HFFc6 (cell line): Measurements from ENCODE around the gene RAPGEF1. TPM values are rescaled to one million over a fixed set of nuclear protein-coding genes. Genes with fewer than 3 reads are reported as not detected.

Source experiments
- DNase-seq: peaks from one replicate; pipeline ENCODE4 v3.0.0-alpha.2; 2018
- H3K27ac Mint-ChIP-seq: 2 replicates; pipeline ENCODE4 v1.8.0; 2020; ENCODE audit warnings: mild to moderate bottlenecking, mixed read lengths
- H3K27me3 Mint-ChIP-seq: 2 replicates; pipeline ENCODE4 v1.8.0; 2021; ENCODE audit warnings: mild to moderate bottlenecking, moderate library complexity, mixed read lengths; ENCODE audit not compliant: insufficient read depth
- H3K36me3 Mint-ChIP-seq: 2 replicates; pipeline ENCODE4 v1.8.0; 2021; ENCODE audit warnings: low read depth, mixed read lengths
- H3K4me1 Mint-ChIP-seq: 2 replicates; pipeline ENCODE4 v1.8.0; 2020; ENCODE audit warnings: low read depth, mixed read lengths
- H3K4me3 Mint-ChIP-seq: 2 replicates; pipeline ENCODE4 v1.8.0; 2020; ENCODE audit warnings: mild to moderate bottlenecking, moderate library complexity, mixed read lengths
- H3K9me3 Mint-ChIP-seq: 2 replicates; pipeline ENCODE4 v1.8.0; 2020; ENCODE audit warnings: mild to moderate bottlenecking, mixed read lengths
- long read RNA-seq: library from polyadenylated mRNA; unstranded; transcript quantifications from one replicate; pipeline ENCODE4 v2.0.0, GENCODE V29; 2019
- total RNA-seq, 6 experiments: library from RNA; stranded (reverse); fragmentation: NEBNext Ultra II Directional; extraction: Animal tissue kit (Norgen Biotek cat#: 25700); gene quantifications; 2 replicates in 1 of 6; 3 replicates in 5 of 6; pipeline ENCODE4 v1.2.3, GENCODE V29; 2021
- TF ChIP-seq, protein P1 (sequence below): fragments of 200-600 bp; sonication (generic); IDR thresholded peaks from 2 replicates; pipeline ENCODE4 v1.5.0; 2021; ENCODE audit warnings: antibody characterized with exemption, mild to moderate bottlenecking

RAPGEF1 gene, protein sequence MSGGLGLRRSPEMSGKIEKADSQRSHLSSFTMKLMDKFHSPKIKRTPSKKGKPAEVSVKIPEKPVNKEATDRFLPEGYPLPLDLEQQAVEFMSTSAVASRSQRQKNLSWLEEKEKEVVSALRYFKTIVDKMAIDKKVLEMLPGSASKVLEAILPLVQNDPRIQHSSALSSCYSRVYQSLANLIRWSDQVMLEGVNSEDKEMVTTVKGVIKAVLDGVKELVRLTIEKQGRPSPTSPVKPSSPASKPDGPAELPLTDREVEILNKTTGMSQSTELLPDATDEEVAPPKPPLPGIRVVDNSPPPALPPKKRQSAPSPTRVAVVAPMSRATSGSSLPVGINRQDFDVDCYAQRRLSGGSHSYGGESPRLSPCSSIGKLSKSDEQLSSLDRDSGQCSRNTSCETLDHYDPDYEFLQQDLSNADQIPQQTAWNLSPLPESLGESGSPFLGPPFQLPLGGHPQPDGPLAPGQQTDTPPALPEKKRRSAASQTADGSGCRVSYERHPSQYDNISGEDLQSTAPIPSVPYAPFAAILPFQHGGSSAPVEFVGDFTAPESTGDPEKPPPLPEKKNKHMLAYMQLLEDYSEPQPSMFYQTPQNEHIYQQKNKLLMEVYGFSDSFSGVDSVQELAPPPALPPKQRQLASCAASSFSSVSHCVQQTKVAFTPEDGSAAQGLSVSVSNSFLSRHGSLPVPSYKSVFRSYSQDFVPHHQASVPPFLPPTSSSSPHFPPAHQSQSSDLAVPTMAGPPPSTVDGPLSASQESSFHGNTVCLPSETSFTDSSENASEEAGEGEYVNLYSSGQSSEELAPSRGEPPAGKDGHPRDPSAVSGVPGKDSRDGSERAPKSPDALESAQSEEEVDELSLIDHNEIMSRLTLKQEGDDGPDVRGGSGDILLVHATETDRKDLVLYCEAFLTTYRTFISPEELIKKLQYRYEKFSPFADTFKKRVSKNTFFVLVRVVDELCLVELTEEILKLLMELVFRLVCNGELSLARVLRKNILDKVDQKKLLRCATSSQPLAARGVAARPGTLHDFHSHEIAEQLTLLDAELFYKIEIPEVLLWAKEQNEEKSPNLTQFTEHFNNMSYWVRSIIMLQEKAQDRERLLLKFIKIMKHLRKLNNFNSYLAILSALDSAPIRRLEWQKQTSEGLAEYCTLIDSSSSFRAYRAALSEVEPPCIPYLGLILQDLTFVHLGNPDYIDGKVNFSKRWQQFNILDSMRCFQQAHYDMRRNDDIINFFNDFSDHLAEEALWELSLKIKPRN (N-terminal part only)
- 10 to 100 TPM; 38.6 to 46.6 (median 42.3) TPM for total RNA-seq
- long read RNA-seq, partial matches to known transcripts: 0 of 5 reads
- long read RNA-seq, other reads (novel, unspliced or antisense): 5 of 5 reads

DNA sequence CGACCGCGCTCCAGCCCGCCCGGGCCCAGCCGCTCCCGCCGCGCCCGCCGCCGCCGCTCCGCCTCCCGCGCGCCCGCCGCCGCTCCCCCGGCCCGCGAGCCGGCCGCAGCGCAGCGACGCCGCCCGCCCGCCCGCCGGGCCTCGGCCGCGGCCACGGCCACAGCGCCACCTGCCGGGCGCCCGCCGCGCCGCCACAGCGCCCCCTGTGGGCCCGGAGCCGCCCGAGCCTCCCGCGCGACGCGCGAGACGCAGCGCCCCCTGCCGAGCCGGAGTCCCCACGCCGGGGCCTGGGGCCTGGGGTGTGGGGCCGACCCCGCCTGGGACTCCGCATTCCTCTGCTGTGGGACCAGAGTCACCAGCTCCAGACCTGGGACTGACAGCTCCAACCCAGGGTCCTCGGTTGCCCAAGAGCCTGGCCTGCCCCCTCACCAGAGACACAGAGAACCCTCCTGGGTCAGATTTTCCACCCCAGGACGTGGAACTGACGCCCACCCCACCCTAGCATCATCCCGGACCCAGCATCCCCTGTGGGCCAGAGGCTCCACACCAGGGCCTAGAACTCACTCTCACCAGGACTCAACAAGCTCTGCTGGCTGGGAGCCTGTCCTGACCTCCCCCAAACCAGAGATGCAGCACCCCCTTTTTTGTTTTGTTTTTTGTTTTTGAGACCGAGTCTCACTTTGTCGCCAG lies at the start of gene RAPGEF1:
RAPGEF1 (minus strand) TSS at position 118 of the 690 bp plus-strand sequence. CDS start 246 bp downstream, outside the sequence.
- Mint-ChIP-seq H3K4me3 (peak within 1 kb of the TSS; percentile 94), H3K27me3 (no peaks in the 10 kb centered on the region; the same call in none of the 2 replicates), H3K9me3 (no peaks in the 10 kb centered on the region), H3K36me3 (peaks cover 9% of the 10 kb centered on the region; the same call in 1 of the 2 replicates), H3K27ac (peak within 1 kb of the TSS; percentile 78), H3K4me1 (peaks cover 47% of the 10 kb centered on the region)
- DNase-seq: peak; percentile 18
- TF ChIP-seq, protein P1, sequence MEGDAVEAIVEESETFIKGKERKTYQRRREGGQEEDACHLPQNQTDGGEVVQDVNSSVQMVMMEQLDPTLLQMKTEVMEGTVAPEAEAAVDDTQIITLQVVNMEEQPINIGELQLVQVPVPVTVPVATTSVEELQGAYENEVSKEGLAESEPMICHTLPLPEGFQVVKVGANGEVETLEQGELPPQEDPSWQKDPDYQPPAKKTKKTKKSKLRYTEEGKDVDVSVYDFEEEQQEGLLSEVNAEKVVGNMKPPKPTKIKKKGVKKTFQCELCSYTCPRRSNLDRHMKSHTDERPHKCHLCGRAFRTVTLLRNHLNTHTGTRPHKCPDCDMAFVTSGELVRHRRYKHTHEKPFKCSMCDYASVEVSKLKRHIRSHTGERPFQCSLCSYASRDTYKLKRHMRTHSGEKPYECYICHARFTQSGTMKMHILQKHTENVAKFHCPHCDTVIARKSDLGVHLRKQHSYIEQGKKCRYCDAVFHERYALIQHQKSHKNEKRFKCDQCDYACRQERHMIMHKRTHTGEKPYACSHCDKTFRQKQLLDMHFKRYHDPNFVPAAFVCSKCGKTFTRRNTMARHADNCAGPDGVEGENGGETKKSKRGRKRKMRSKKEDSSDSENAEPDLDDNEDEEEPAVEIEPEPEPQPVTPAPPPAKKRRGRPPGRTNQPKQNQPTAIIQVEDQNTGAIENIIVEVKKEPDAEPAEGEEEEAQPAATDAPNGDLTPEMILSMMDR: peak; percentile 86

DNA sequence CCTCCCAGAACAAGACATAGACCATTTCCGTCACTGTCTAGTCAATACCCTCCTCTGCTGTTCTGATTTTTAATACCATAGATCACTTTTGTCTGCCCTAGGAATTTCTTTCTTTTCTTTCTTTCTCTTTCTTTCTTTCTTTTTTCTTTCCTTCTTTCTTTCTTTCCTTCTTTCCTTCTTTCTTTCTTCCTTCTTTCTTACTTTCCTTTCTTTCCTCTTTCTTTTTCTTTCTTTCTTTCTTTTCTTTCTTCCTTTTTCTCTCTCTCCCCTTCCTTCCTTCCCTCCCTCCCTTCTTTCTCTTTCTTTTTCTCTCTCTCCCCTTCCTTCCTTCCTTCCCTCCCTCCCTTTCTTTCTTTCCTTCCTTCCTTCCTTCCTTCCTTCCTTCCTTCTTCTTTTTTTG lies 49.0 kb upstream of the RAPGEF1 start:
- Mint-ChIP-seq H3K4me1 (no peaks in the 10 kb centered on the region), H3K27me3 (peaks cover 54% of the 10 kb centered on the region), H3K9me3 (peaks cover 3% of the 10 kb centered on the region; the same call in 1 of the 2 replicates), H3K4me3 (no peak overlapping the region), H3K36me3 (peaks cover 5% of the 10 kb centered on the region; the same call in 1 of the 2 replicates), H3K27ac (no peak overlapping the region)
- TF ChIP-seq, protein P1: no peak
- DNase-seq: no peak

DNA sequence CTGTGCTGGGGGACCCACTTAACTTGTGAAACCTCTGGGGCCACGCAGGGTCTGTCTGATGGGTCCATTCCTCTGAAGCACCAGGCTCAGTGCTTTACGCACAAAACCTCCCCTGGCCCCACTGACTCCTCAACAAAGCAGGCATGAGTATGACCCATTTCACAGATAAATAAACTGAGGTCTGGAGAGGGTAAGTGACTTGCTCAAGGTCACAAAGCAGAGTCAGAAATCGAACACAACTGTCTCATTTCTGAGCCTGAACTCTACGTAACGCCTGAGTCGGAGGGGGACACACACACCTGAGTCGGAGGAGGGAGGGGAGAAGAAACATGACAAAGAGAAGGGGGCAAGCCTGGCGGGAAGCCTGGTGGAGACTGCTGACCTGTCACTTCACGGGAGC lies 48.0 kb upstream of the RAPGEF1 start:
- peaks cover 8% of the 10 kb centered on the region; the same call in 1 of the 2 replicates for H3K9me3 Mint-ChIP-seq
- no peaks in the 10 kb centered on the region for H3K4me1 Mint-ChIP-seq
- H3K36me3 Mint-ChIP-seq: peaks cover 5% of the 10 kb centered on the region; the same call in 1 of the 2 replicates
- peaks cover 57% of the 10 kb centered on the region for H3K27me3 Mint-ChIP-seq
- H3K27ac Mint-ChIP-seq: no peak overlapping the region
- no peak overlapping the region for H3K4me3 Mint-ChIP-seq
- no peak for DNase-seq
- TF ChIP-seq, protein P1: no peak

DNA sequence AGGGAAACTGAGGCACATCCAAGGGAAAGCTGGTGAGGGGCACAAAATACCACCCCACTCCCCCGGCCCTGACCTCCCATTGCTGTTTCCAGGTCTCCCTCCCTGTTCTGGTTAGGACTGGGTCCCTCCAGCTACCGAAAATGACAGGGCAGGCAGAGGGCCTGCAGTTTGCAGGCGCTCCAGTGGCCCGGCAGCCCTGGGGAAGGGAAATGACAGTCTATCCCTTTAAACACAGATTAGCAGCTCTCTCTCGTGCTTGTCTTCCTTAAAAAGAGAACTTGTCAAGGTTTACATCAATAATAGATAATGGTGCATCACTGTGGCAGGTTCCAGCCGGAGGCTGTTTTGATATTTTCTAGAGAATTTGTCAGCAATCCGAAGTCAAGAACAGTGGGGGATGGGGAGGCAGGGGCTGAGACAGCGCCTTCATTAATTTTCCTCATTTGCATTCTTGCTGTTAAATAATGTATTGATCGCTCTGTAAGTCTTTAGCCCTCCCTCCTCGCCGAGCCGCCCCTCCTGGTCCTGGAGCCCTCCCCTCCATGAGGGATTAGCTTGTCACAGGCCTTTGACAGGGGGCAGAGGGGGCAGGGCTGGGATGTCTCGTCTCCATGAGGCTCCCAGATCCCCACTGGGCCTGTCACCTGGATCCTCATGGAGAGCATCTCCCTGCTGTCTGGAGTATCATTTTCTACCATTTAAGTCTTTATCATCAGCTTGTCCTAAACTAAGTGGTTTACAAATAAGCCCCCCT lies 45.0 kb upstream of the RAPGEF1 start:
- TF ChIP-seq, protein P1: no peak
- peaks cover 48% of the 10 kb centered on the region for H3K27me3 Mint-ChIP-seq
- H3K4me1 Mint-ChIP-seq: no peaks in the 10 kb centered on the region
- no peak for DNase-seq
- H3K27ac Mint-ChIP-seq: no peak overlapping the region
- H3K4me3 Mint-ChIP-seq: no peak overlapping the region
- peaks cover 4% of the 10 kb centered on the region; the same call in 1 of the 2 replicates for H3K36me3 Mint-ChIP-seq
- H3K9me3 Mint-ChIP-seq: peaks cover 8% of the 10 kb centered on the region; the same call in 1 of the 2 replicates
